HG02571 (cell line): Measurements from ENCODE around the gene LRRTM4.
"Not testable (repeated sequence)": the region's sequence is repeated elsewhere in the genome, so short reads cannot be mapped to it uniquely, and the experiment has no call there.

Experiments used
- ATAC-seq: cut with Tn5 transposase; IDR thresholded peaks from one replicate; pipeline ENCODE4 v1.9.1; 2021; ENCODE audit warnings: mild to moderate bottlenecking, moderate library complexity; ENCODE audit not compliant: unreplicated experiment

LRRTM4 gene

GRCh38 chr2:77179297-77179696, 342.9 kb downstream of the LRRTM4 start:
- ATAC-seq: no peak

- not testable (repeated sequence) for ATAC-seq
Measured at GRCh38 chr2:77175266-77175780, 346.9 kb downstream of the LRRTM4 start.

- no peak for ATAC-seq
Measured at GRCh38 chr2:77169426-77169825, 352.8 kb downstream of the LRRTM4 start.

GRCh38 chr2:77164021-77164420, 358.2 kb downstream of the LRRTM4 start:
- not testable (repeated sequence) for ATAC-seq

- ATAC-seq: no peak
Measured at GRCh38 chr2:77161009-77161408, 361.2 kb downstream of the LRRTM4 start.

GRCh38 chr2:77156599-77156998, 365.6 kb downstream of the LRRTM4 start:
- no peak for ATAC-seq

- ATAC-seq: no peak
Measured at GRCh38 chr2:77155511-77155910, 366.7 kb downstream of the LRRTM4 start.

- ATAC-seq: no peak
Measured at GRCh38 chr2:77149565-77149964, 372.6 kb downstream of the LRRTM4 start.

- ATAC-seq: no peak
Measured at GRCh38 chr2:77147153-77147552, 375.0 kb downstream of the LRRTM4 start.

GRCh38 chr2:77144772-77145171, 377.4 kb downstream of the LRRTM4 start:
- ATAC-seq: no peak

- ATAC-seq: no peak
Measured at GRCh38 chr2:77142141-77142540, 380.0 kb downstream of the LRRTM4 start.

- not testable (repeated sequence) for ATAC-seq
Measured at GRCh38 chr2:77128479-77128878, 393.7 kb downstream of the LRRTM4 start.

- ATAC-seq: no peak
Measured at GRCh38 chr2:77127345-77127744, 394.8 kb downstream of the LRRTM4 start.

GRCh38 chr2:77121518-77121917, 400.7 kb downstream of the LRRTM4 start:
- ATAC-seq: no peak

- no peak for ATAC-seq
Measured at GRCh38 chr2:77119333-77119732, 402.8 kb downstream of the LRRTM4 start.

GRCh38 chr2:77108915-77109314, 413.3 kb downstream of the LRRTM4 start:
- no peak for ATAC-seq

GRCh38 chr2:77105008-77105407, 417.2 kb downstream of the LRRTM4 start:
- no peak for ATAC-seq

- ATAC-seq: no peak
Measured at GRCh38 chr2:77104554-77104953, 417.6 kb downstream of the LRRTM4 start.

GRCh38 chr2:77102927-77103326, 419.2 kb downstream of the LRRTM4 start:
- ATAC-seq: no peak

GRCh38 chr2:77101796-77102452, 420.3 kb downstream of the LRRTM4 start:
- ATAC-seq: no peak

- ATAC-seq: no peak
Measured at GRCh38 chr2:77099961-77100360, 422.2 kb downstream of the LRRTM4 start.

- ATAC-seq: not testable (repeated sequence)
Measured at GRCh38 chr2:77095525-77095924, 426.7 kb downstream of the LRRTM4 start.

GRCh38 chr2:77095096-77095495, 427.1 kb downstream of the LRRTM4 start:
- ATAC-seq: no peak
